GM21423 (cell line): ENCODE measurements around the gene ARHGAP26.

ENCODE experiments used
- ATAC-seq: cut with Tn5 transposase; IDR thresholded peaks from one replicate; pipeline ENCODE4 v1.9.1; 2021; ENCODE audit warnings: mild to moderate bottlenecking, moderate library complexity; ENCODE audit not compliant: unreplicated experiment

ARHGAP26 gene

DNA sequence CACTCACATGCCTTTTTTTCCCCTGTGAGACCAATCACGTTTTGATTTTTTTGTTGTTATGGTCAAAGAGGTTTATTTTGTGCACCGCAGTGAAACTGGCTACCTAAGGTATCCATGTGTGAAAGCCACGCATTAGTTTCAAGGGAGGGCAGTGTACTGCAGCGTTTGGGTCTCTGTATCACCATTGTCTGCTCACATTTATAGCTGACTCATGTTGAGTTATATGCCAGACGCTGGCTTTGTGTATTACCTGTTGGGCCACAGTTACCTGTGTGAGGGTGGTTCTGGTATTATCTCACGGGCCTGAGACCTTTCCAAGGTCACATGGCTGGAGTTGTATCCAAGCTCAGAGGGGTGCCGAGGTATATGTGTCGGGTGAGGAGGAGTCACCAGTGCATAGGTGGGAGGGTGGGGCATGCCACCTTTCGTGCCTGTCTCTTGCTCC lies 75.8 kb downstream of the ARHGAP26 start:
- peak; percentile 57 for ATAC-seq

DNA sequence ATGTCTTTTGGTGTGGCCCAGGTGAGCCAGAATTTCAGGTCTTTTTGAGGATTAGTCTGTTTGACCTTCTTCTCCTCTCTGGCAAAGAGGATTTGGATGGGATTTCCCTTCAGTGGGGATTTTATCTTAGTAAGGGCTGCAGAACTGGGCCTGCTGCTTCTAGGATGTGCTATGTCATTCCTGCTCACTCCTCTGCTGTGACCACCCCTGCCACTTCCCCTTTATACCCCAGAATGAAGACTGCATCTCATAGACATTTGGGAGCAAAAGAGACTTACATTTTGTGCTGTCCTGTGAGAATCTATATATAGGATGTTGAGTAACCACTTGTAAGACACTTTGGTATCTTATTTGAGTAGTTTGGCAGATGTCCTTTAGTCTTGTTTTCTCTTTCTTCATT lies 76.2 kb downstream of the ARHGAP26 start:
- no peak for ATAC-seq

DNA sequence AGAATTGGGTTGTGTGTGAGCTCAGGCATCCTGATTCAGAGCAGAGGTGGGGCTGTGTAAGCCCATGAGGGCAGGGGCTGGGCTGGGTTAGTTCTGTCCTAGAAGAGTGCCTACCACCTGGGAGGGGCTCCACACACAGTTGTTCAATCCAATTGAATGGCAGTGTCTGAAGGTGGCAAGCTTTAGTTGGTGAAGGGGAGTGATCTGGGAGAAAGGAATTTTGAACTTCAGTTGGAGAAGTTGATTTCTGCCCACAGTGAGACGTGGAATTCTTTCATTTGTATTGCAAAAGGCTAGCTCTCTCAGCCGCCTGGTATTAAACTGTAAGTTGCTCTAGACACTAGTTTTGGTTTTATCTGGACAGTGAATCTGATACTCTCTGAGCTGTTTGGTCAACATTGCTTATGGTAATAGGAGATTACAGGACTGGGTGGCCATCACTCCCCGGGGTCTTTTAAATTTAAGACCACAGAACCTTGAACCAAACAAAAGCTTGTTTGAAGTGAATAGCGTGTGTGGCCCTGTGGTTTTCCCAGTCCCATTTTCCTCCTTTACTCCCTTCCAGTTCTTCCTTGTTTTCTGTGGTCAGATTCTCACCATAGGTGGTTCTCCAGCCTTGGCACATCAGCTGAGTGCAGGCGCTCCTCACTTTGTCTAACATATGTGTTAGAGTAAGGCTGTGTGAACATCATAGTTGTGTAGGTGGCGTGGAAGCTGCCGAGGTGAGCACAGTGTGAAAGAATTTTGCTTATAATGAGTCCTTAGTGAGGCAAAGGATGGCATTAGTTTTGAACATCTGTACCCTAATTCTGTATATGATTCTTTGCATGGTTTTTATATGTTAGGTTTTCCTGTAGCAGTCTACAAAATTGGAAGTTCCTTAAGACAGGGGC lies 78.0 kb downstream of the ARHGAP26 start:
- ATAC-seq, result no peak

DNA sequence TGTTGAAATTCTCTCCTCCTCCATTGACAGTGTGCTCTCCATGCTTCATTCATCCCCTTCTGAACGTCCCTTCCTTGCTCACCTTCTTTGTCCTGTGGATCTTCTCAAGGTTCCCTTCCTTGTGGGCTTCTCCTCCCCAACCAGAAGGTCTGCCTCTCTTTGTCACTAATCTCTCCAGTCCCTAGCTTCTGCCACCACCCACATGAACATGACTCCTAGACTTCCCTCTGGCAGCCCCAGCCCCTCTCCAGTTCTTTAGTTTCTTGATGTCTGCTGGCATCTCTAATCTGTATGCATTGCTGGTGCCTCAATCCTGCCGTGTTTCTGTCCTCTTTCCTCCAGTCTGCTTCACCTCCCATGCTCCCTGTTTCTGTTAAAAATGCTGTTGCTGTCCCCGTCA lies 79.3 kb downstream of the ARHGAP26 start:
- no peak for ATAC-seq

DNA sequence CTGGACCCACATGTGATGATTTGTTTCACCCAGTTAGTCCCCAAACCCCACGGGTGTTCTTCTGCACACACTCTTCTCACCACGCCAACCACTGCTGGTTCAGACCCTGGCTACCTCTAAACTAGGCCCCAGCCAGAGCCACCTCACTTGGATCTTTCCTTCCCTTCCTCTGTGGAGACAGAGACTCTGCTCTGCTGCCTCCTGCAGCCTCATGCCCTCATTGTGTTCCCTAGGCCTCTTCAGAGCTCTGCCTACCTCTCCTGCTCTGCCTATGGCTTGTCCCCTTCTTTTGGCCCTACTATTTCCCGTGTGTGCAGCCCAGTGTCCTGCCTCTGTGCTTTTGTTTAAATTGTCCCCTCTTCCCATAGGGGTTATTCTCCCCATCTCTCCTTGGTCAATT lies 79.7 kb downstream of the ARHGAP26 start:
- no peak for ATAC-seq

DNA sequence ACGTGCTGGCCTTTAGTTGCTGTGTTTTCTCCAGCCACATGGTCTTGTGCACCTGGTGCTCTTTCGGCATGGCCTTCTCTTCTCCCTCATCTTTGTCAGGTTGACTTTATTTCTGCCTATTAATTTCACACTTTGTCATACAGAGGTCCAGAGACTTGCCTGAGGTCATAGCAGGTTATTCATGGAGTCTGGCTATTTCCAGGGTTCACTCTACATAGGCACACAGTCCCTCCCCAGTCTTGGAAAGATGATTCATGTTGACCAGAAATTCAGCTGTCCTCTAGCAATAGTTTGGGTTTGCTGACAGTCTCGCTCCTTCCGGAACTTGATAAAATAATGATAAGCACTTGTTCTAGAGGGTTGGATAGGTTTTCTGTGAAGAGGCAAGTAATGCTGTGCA lies 81.6 kb downstream of the ARHGAP26 start:
- ATAC-seq, result no peak

DNA sequence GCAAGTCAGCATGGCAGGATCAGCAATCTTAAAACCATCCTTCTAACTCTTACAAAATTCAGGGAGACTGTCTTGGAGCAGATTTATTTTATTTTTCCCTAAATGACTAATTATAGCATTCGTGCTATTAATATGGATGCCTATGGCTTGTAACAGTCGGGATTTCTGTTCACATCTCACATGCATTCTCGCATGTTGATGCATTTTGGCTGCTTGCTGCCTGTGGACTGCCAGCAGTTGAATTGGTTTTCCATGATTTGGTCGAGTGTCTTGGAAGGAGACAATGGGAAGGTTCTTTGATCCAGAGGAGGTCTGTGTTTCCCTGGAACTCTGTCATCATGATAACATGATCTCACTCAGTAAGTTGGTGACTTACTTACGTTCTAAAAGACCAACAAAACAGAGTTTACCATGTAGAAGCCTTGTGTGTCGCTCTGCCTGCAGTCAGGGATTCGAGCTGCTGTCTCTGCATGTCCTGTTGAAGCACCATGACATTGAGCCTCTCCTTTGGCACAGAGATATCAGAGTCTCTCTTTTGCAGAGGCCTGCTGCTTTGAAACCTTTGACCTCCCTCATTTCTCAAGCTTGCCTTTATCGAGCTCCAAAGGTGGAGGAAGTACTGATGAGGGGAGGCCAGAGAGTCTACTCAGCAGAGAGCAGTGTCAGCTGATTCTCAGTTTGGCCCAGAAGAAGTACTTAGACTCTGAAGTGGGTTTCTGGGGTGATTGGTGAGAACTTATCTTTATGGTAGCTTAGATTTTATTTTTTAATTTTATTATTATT lies 82.4 kb downstream of the ARHGAP26 start:
- no peak for ATAC-seq

DNA sequence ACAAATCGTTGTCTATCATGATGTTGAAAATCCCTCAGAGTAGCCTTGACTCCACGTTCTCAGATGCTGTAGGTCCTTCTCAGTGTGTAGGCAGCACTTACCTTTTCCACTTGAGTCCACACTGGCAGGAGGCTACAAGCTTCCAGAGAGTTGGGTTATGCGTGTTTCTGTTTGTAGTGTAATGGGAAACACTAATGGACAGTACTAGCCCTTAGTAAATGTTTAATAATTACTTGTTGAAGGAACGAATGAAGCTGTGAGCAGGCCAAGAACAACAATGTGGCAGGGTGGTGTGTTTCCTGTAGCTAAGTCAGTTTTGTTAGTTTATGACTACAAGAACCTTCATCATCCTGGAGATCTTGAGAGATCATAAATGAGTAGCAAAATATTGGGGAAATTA lies 83.5 kb downstream of the ARHGAP26 start:
- ATAC-seq, result no peak

DNA sequence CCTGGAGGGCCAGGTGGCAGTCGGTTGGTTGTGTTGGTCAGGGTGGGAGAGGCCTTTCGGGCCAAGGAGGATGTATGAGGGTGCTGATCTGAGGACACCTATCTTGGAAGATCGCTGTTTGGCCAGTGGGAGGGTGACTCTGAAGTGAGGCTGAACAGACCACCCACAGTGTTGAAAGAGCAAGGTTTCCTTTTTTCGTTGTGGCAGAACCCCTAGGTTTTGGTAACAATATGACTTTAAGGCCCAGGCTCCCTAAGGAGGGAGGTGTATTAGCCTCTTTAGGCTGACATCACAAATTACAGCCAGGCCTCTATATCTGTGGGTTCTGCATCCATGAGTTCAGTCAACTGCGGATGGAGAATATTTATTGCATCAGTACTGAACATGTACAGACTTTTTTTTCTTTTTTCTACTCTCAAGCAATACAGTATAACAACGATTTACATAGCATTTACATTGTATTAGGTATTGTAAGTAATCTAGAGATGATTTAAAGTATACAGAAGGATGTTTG lies 86.1 kb downstream of the ARHGAP26 start:
- ATAC-seq, result no peak

DNA sequence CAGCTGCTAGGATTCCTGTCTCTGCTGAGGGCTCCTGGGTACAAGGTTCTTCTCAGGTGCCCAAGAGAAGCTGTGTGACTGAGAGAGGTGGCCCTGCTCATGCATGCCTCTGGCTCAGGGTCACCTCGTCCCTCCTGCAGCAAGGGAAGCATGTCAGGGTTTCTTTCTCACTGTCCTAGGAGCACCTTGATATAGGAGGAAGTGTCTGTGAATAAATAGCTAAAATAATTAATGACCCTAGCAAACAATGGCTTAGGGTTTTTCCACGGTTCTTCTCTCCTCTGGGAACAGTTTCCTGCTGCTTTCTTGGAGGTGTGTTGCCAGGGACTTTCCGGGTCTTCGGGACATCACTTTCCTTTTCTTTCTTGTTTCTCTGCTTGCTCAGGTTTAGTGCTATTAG lies 87.2 kb downstream of the ARHGAP26 start:
- no peak for ATAC-seq

DNA sequence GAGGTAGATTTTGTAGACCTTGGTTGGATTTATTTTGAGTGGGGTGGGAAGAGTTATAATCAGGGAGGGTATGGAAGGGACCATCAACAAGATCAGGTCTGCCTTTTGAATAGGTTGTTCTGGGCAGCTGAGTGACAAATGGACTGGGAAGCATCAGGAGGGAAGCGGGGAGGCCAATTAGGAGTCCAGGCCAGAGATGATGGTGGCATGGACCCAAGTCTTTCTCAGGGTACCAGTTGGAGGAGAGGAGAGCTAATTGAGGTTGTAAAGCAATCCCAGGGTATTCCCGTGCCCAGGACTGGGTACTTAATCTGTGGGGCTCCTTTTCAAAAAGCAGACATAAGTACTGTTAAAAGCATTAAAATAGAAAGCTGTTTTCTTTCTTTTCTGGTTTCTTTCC lies 88.9 kb downstream of the ARHGAP26 start:
- no peak for ATAC-seq

DNA sequence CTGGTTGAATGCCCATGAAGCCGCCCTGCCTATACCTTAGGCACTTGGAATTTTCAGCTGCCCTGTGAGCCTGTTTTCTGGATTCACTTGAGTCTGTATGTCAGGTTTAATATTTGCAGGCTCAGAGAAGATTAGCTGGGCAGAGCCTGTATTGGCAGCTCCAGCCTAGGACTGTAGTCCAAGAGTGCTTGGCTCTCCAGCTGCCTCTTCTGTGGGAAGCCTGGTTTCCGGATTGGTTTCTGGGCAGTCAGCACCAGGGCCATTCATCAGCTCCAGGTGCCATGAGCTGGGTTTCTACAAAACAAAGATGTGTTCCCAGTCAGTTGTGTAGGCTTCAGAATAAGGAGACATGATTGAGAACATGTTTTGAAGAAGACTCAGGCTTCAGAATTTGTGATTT lies 90.1 kb downstream of the ARHGAP26 start:
- ATAC-seq, result no peak

DNA sequence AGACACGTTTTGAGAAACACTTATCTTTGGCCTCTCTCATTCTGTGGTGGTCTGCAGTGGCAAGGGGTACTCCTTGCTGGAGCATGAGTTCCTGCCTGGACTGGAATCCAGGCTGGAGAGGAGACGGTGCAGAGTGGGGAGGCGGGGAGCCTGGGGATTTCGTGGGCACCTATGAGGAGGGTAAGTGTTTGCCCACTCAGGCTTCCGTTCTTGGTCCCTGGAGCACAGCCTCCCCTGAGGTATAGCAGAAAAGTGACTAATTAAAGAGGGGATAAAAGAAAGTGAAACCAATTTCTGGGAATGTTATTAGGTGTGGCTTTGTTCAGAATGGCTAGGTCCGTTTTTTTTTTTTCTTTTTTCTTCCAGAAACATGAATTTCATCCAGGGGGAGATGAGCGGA lies 90.8 kb downstream of the ARHGAP26 start:
- no peak for ATAC-seq

DNA sequence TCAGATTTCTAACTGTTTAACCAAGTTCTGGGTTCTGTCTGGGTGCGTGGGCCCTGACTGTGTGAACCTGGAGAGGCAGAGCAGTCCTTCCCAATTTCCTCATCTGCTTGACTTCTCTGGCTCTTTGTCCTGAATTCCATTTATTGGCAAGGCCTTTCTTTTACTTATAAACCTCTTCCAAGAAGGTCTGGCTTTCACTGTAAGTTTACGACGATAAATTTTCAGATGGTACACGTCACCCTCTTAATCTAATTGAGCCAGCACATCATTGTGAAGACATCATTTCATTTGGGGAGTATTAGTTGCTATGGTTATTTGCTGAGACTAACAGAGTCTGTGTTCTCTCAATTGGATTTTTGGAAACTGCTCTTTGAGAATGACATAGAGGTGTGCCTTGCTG lies 92.4 kb downstream of the ARHGAP26 start:
- no peak for ATAC-seq

DNA sequence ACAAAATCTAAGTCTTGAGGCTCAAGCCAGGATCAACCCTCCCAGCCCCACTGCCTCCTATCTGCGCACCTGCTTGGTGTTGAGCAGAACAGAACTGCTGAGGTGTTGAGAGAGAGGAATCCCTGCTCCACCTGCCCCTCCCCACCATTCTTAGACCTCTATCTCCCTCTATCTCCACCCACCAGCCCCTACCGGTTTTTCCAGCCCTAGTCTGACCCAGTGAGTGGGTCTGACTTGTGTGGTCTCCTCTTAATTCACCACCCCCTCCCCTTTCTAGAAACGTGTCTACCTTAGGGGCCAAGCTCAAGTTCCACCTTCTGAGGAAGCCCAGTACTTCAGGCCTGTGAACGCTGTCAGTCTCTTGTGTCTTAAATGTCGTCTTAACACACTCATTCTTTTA lies 93.7 kb downstream of the ARHGAP26 start:
- ATAC-seq, result no peak

DNA sequence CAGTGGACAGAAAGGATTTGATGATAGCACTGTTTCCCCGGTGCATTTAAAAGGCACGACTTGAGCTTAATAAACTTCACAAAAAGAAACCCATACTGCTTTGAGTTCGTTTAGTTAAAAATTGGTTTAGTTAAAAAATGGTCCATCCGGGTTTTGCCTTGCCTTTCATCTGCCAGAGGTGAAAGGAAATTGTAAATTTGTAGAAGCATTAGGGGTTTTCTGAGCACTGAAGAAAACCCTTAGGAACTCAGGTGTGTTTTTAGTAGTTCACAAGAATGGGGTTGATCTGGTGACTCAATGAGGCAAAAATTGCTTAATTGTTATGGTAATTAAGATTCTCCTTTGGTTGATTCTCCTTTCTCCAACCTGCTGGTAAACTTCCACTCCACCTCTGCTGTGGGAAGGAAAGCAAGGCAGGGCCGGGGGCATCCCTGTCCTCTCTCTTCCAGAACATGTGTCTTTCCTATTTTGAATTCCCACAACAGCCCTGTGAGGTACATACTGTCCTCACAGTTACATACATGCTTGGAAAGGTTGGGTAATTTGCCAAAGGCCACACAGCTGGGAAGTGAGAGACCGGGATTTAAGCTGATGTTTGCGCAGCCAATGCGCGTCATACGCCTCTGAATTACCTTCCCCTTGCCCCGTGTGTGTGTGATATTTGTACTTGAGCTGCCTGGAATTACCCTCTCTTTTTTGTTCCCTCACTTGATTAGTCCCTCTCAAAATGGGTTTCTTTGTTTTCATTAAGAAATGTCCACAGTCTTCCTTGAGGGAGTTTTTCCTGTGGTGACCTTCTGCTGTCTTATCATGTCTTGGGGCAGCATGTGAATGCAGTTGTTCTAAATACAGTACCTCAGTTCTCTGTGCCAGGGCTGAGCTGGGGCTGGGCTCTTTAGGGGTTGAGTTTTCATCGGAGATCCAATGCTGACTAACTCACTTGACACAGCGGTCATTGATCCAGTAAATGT lies 94.4 kb downstream of the ARHGAP26 start:
- no peak for ATAC-seq

DNA sequence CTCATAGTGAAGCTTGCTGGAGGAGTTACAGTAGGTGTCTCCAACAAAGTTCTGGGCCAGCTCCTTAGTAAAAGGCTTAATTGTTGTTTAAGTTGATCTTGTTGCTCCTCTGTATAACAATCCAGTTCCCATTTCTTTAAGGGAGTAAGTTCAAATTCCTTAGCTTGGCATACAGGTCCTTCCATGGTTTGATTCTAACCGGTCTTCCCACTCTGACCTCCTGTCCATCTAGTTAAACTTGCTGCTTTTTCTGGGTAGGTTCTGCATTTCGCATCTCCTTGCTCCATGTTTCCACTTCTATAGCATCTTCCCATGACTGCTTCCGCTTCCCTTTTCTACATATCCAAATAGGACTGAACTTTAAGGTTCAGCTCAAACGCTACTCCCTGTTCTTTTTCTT lies 95.5 kb downstream of the ARHGAP26 start:
- ATAC-seq, result no peak

DNA sequence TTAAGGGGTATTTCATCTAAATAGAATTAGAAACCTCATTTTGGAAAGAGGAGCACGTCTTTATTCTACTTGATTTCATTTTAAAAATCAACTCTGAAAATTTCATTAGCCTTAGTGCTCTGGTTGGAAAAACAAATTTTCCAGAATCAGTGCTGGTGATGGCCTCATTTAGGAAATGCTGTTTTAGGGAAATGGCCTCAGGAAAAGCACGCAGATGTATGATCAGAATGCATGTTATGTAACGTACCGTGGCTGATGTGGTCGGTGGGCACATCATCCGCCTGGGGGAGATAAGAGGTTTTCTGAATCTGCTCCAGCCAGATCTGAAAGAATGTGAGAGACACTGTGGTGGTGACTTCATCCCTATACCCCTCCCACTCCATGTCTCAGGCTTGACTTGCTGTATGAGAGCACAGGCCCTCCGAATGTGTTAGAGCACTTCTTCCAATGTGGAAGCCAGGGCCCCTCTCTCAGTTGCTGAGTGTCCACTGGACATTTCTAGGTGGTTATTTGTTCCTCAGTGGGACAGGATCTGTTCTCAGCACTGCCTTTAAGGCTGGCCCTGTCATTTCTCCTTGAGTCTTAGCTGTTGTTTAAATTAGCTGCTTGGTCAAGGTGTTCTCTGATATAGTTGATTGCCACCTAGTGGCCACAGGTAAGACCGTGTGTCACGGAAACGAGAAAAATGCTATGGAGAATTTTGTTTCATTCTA lies 96.5 kb downstream of the ARHGAP26 start:
- ATAC-seq, result peak; percentile 88

DNA sequence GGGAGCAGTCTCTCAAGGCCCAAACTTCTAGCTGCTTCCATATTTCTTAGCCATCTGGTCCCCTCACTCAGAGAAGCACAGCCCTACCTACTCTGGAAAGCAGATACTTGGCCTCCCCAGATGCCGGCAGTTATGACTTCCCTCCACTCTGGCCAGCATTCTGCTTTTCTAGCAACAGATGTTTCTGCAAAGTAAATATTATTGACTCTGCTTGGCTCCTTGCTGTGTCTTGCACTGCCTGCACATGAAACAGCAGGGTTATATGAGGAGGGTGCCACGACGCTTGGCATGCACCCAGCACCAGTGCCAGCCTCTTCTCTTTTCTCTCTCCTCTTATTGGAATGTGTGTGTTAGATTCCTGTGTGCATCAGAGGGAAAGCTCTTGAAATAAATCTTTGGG lies 99.7 kb downstream of the ARHGAP26 start:
- ATAC-seq, result no peak
